ENCODE measurements around the gene INPP5E. TPM values are rescaled to one million over a fixed set of nuclear protein-coding genes. Genes with fewer than 3 reads are reported as not detected.
A peak's percentile ranks its signal among the peaks of the same experiment; 100 is the strongest.
"Not testable (repeated sequence)": the region's sequence is repeated elsewhere in the genome, so short reads cannot be mapped to it uniquely, and the experiment has no call there.

INPP5E gene
- total and polyA plus RNA-seq, 5 donors from 2014 or later, result 1.9 to 30.3 (median 2.4) TPM

- Mint-ChIP-seq H3K4me1 (no peaks in the 10 kb centered on the region), H3K36me3 (no peaks in the 10 kb centered on the region), H3K27ac (no peak overlapping the region), H3K27me3 (no peaks in the 10 kb centered on the region), H3K4me3 (no peak overlapping the region), H3K9me3 (no peaks in the 10 kb centered on the region)
- peaks cover 18% of the 10 kb centered on the region for H3K36me3 ChIP-seq (ENCODE audit: control insufficient read depth, insufficient read depth, low read length)
- H3K27ac ChIP-seq (ENCODE audit: insufficient read depth, low read length, poor library complexity, severe bottlenecking), result no peak overlapping the region
- H3K27me3 ChIP-seq (ENCODE audit: control insufficient read depth, insufficient read depth, low read length), result no peaks in the 10 kb centered on the region
- H3K9me3 ChIP-seq (ENCODE audit: control insufficient read depth in 2 of 2, low read length in 2 of 2), result no peaks in the 10 kb centered on the region
- H3K4me3 ChIP-seq (ENCODE audit: low read depth, low read length), result no peak overlapping the region
- no peak for ATAC-seq (ENCODE audit: low read depth in 2 of 2)
- H3K4me1 ChIP-seq (ENCODE audit: control insufficient read depth, insufficient read depth, low read length, poor library complexity, severe bottlenecking), result no peaks in the 10 kb centered on the region
- no peak for DNase-seq
Observed at GRCh38 chr9:136429075-136429628, 10.5 kb downstream of the INPP5E start.

DNA sequence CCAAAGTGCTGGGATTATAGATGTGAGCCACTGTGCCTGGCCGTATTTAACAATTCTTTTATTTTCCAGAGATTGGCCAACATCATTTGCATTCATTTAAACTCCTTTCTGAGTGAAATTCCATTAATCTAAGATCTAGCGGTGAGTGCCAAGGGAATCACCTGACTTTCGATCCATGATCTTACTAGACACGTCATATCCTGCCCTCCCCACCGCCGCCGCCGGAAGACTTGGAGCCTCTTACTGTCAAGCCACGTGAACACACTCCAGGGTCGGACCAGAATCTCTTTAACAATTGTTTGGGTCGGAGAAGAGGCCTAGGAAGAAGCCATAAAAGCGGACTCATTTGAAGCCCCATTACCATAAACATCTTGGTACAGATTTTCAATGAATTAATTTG, 12.9 kb downstream of the INPP5E start:
- Histone ChIP-seq H3K36me3 (ENCODE audit: control insufficient read depth, insufficient read depth, low read length) (peaks cover 39% of the 10 kb centered on the region), H3K4me1 (ENCODE audit: control insufficient read depth, insufficient read depth, low read length, poor library complexity, severe bottlenecking) (no peaks in the 10 kb centered on the region), H3K27me3 (ENCODE audit: control insufficient read depth, insufficient read depth, low read length) (no peaks in the 10 kb centered on the region), H3K27ac (ENCODE audit: insufficient read depth, low read length, poor library complexity, severe bottlenecking) (no peak overlapping the region), H3K9me3 (ENCODE audit: control insufficient read depth in 2 of 2, low read length in 2 of 2) (no peaks in the 10 kb centered on the region), H3K4me3 (ENCODE audit: low read depth, low read length) (no peak overlapping the region)
- H3K27me3 Mint-ChIP-seq, result no peaks in the 10 kb centered on the region
- H3K36me3 Mint-ChIP-seq, result peaks cover 2% of the 10 kb centered on the region
- DNase-seq, result no peak
- H3K4me1 Mint-ChIP-seq, result no peaks in the 10 kb centered on the region
- H3K9me3 Mint-ChIP-seq, result no peaks in the 10 kb centered on the region
- no peak overlapping the region for H3K4me3 Mint-ChIP-seq
- ATAC-seq (ENCODE audit: low read depth in 2 of 2), result no peak
- no peak overlapping the region for H3K27ac Mint-ChIP-seq

GRCh38 chr9:136425367-136425766, 14.3 kb downstream of the INPP5E start:
- H3K9me3 Mint-ChIP-seq; H3K9me3 ChIP-seq (ENCODE audit: control insufficient read depth in 2 of 2, low read length in 2 of 2); DNase-seq; H3K27me3 Mint-ChIP-seq; H3K27ac ChIP-seq (ENCODE audit: insufficient read depth, low read length, poor library complexity, severe bottlenecking); H3K4me1 Mint-ChIP-seq; H3K4me1 ChIP-seq (ENCODE audit: control insufficient read depth, insufficient read depth, low read length, poor library complexity, severe bottlenecking); H3K27me3 ChIP-seq (ENCODE audit: control insufficient read depth, insufficient read depth, low read length); ATAC-seq (ENCODE audit: low read depth in 2 of 2); H3K36me3 Mint-ChIP-seq; H3K4me3 Mint-ChIP-seq; H3K4me3 ChIP-seq (ENCODE audit: low read depth, low read length): not testable (repeated sequence)
- peak overlapping the region in 1 of 3 donors; percentile 66 for H3K27ac Mint-ChIP-seq
- H3K36me3 ChIP-seq (ENCODE audit: control insufficient read depth, insufficient read depth, low read length), result peaks cover 43% of the 10 kb centered on the region

GRCh38 chr9:136424750-136425362, 14.8 kb downstream of the INPP5E start:
- DNase-seq, result no peak
- Histone ChIP-seq H3K4me1 (ENCODE audit: control insufficient read depth, insufficient read depth, low read length, poor library complexity, severe bottlenecking) (no peaks in the 10 kb centered on the region), H3K36me3 (ENCODE audit: control insufficient read depth, insufficient read depth, low read length) (peaks cover 39% of the 10 kb centered on the region), H3K4me3 (ENCODE audit: low read depth, low read length) (no peak overlapping the region), H3K9me3 (ENCODE audit: control insufficient read depth in 2 of 2, low read length in 2 of 2) (no peaks in the 10 kb centered on the region), H3K27me3 (ENCODE audit: control insufficient read depth, insufficient read depth, low read length) (no peaks in the 10 kb centered on the region), H3K27ac (ENCODE audit: insufficient read depth, low read length, poor library complexity, severe bottlenecking) (no peak overlapping the region)
- ATAC-seq (ENCODE audit: low read depth in 2 of 2), result no peak
- H3K4me1 Mint-ChIP-seq, result no peaks in the 10 kb centered on the region
- H3K9me3 Mint-ChIP-seq, result no peaks in the 10 kb centered on the region
- H3K36me3 Mint-ChIP-seq, result peaks cover 2% of the 10 kb centered on the region
- H3K27ac Mint-ChIP-seq, result peak overlapping the region in 1 of 3 donors; percentile 66
- no peaks in the 10 kb centered on the region for H3K27me3 Mint-ChIP-seq
- H3K4me3 Mint-ChIP-seq, result no peak overlapping the region

GRCh38 chr9:136423432-136424146, 16.1 kb downstream of the INPP5E start:
- H3K9me3 Mint-ChIP-seq, result no peaks in the 10 kb centered on the region
- no peaks in the 10 kb centered on the region for H3K27me3 Mint-ChIP-seq
- peaks cover 48% of the 10 kb centered on the region for H3K36me3 ChIP-seq (ENCODE audit: control insufficient read depth, insufficient read depth, low read length)

DNA sequence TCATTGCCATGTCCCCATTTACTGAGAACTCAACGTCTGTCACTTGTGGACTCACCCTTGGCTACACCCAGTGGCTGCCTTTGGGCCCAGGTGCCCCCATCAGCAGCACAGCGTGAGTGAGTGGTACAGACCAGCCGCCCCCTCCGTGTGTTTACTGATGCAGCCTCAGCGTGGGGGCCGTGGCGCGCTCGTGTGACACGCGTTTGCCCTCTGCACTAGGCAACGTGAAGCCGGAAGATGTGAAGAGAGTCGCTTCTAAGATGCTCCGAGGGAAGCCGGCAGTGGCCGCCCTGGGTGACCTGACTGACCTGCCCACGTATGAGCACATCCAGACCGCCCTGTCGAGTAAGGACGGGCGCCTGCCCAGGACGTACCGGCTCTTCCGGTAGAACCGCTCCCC, 16.8 kb downstream of the INPP5E start:
- no peak overlapping the region for H3K4me3 ChIP-seq (ENCODE audit: low read depth, low read length)

More at GRCh38 chr9:136423432-136424146, 16.1 kb downstream of the INPP5E start:
- Mint-ChIP-seq H3K36me3 (peaks cover 5% of the 10 kb centered on the region), H3K27ac (no peak overlapping the region), H3K4me1 (no peaks in the 10 kb centered on the region), H3K4me3 (no peak overlapping the region)
- no peak overlapping the region for H3K4me3 ChIP-seq (ENCODE audit: low read depth, low read length)
- no peak for ATAC-seq (ENCODE audit: low read depth in 2 of 2)
- H3K27me3 ChIP-seq (ENCODE audit: control insufficient read depth, insufficient read depth, low read length), result no peaks in the 10 kb centered on the region
- no peak for DNase-seq
- H3K27ac ChIP-seq (ENCODE audit: insufficient read depth, low read length, poor library complexity, severe bottlenecking), result no peak overlapping the region
- H3K4me1 ChIP-seq (ENCODE audit: control insufficient read depth, insufficient read depth, low read length, poor library complexity, severe bottlenecking), result no peaks in the 10 kb centered on the region
- H3K9me3 ChIP-seq (ENCODE audit: control insufficient read depth in 2 of 2, low read length in 2 of 2), result no peaks in the 10 kb centered on the region

DNA sequence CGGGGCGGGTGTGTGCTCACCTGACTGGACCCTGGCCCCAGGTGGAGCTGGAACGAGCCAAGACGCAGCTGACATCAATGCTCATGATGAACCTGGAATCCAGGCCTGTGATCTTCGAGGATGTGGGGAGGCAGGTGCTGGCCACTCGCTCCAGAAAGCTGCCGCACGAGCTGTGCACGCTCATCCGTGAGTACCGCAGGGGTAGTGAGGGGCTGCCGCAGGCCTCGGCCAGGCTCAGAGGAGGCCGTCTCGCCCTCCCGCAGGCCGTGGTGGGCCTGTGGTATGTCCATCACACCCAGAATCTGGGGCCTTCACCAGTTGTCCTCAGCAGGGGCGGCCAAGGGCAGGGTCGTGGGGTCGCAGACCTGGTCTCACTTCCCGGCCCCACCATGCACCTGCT, 17.9 kb downstream of the INPP5E start:
- H3K36me3 ChIP-seq (ENCODE audit: control insufficient read depth, insufficient read depth, low read length), result peaks cover 63% of the 10 kb centered on the region
- no peak overlapping the region for H3K27ac ChIP-seq (ENCODE audit: insufficient read depth, low read length, poor library complexity, severe bottlenecking)
- no peaks in the 10 kb centered on the region for H3K27me3 Mint-ChIP-seq
- H3K4me3 ChIP-seq (ENCODE audit: low read depth, low read length), result no peak overlapping the region
- DNase-seq (no peak), ATAC-seq (ENCODE audit: low read depth in 2 of 2) (no peak)
- H3K9me3 Mint-ChIP-seq, result no peaks in the 10 kb centered on the region
- no peak overlapping the region for H3K27ac Mint-ChIP-seq
- no peaks in the 10 kb centered on the region for H3K9me3 ChIP-seq (ENCODE audit: control insufficient read depth in 2 of 2, low read length in 2 of 2)
- no peaks in the 10 kb centered on the region for H3K27me3 ChIP-seq (ENCODE audit: control insufficient read depth, insufficient read depth, low read length)
- no peaks in the 10 kb centered on the region for H3K4me1 ChIP-seq (ENCODE audit: control insufficient read depth, insufficient read depth, low read length, poor library complexity, severe bottlenecking)
- H3K36me3 Mint-ChIP-seq, result peaks cover 10% of the 10 kb centered on the region
- H3K4me3 Mint-ChIP-seq, result no peak overlapping the region
- H3K4me1 Mint-ChIP-seq, result no peaks in the 10 kb centered on the region

More for the DNA sequence above, 16.8 kb downstream of the INPP5E start:
- ATAC-seq (ENCODE audit: low read depth in 2 of 2) (no peak), DNase-seq (no peak)
- Mint-ChIP-seq H3K36me3 (peaks cover 7% of the 10 kb centered on the region), H3K4me1 (no peaks in the 10 kb centered on the region), H3K27me3 (no peaks in the 10 kb centered on the region), H3K4me3 (no peak overlapping the region), H3K27ac (no peak overlapping the region), H3K9me3 (no peaks in the 10 kb centered on the region)
- Histone ChIP-seq H3K4me1 (ENCODE audit: control insufficient read depth, insufficient read depth, low read length, poor library complexity, severe bottlenecking) (no peaks in the 10 kb centered on the region), H3K9me3 (ENCODE audit: control insufficient read depth in 2 of 2, low read length in 2 of 2) (no peaks in the 10 kb centered on the region), H3K27me3 (ENCODE audit: control insufficient read depth, insufficient read depth, low read length) (no peaks in the 10 kb centered on the region), H3K36me3 (ENCODE audit: control insufficient read depth, insufficient read depth, low read length) (peaks cover 55% of the 10 kb centered on the region), H3K27ac (ENCODE audit: insufficient read depth, low read length, poor library complexity, severe bottlenecking) (no peak overlapping the region)

GRCh38 chr9:136419092-136419420, 20.6 kb downstream of the INPP5E start:
- Histone ChIP-seq H3K27ac (ENCODE audit: insufficient read depth, low read length, poor library complexity, severe bottlenecking) (no peak overlapping the region), H3K4me3 (ENCODE audit: low read depth, low read length) (no peak overlapping the region), H3K36me3 (ENCODE audit: control insufficient read depth, insufficient read depth, low read length) (peaks cover 83% of the 10 kb centered on the region), H3K27me3 (ENCODE audit: control insufficient read depth, insufficient read depth, low read length) (no peaks in the 10 kb centered on the region), H3K9me3 (ENCODE audit: control insufficient read depth in 2 of 2, low read length in 2 of 2) (no peaks in the 10 kb centered on the region), H3K4me1 (ENCODE audit: control insufficient read depth, insufficient read depth, low read length, poor library complexity, severe bottlenecking) (no peaks in the 10 kb centered on the region)
- no peaks in the 10 kb centered on the region for H3K9me3 Mint-ChIP-seq
- H3K27ac Mint-ChIP-seq, result peak overlapping the region in 1 of 3 donors; percentile 43
- DNase-seq (no peak), ATAC-seq (ENCODE audit: low read depth in 2 of 2) (no peak)
- H3K36me3 Mint-ChIP-seq, result peaks cover 18% of the 10 kb centered on the region
- no peak overlapping the region for H3K4me3 Mint-ChIP-seq
- no peaks in the 10 kb centered on the region for H3K27me3 Mint-ChIP-seq
- H3K4me1 Mint-ChIP-seq, result no peaks in the 10 kb centered on the region

All from CD4-positive, CD25-positive, alpha-beta regulatory T cell (primary cell).